Skeletal muscle satellite cell (primary cell): Measurements from ENCODE around the gene PRKN.

Source experiments
- H3K27me3 ChIP-seq: 2 replicates; pipeline ENCODE4 v1.7.0; 2013; ENCODE audit warnings: low read length; ENCODE audit not compliant: control insufficient read depth, insufficient read depth
- H3K36me3 ChIP-seq: 2 replicates; pipeline ENCODE4 v1.7.0; 2013; ENCODE audit warnings: mild to moderate bottlenecking, control low read depth, low read length; ENCODE audit not compliant: insufficient read depth
- H3K4me1 ChIP-seq: 2 replicates; pipeline ENCODE4 v1.7.0; 2013; ENCODE audit warnings: low read length; ENCODE audit not compliant: control insufficient read depth, insufficient read depth
- H3K4me2 ChIP-seq: 2 replicates; pipeline ENCODE4 v1.7.0; 2013; ENCODE audit warnings: mild to moderate bottlenecking, low read length
- H3K4me3 ChIP-seq: 2 replicates; pipeline ENCODE4 v1.7.0; 2013; ENCODE audit warnings: low read length
- H3K9ac ChIP-seq: 2 replicates; pipeline ENCODE4 v1.7.0; 2013; ENCODE audit warnings: mild to moderate bottlenecking, low read depth, low read length, moderate library complexity
- H3K9me3 ChIP-seq: replicated peaks from 2 replicates; pipeline ENCODE4 v1.7.0; 2013; ENCODE audit warnings: mild to moderate bottlenecking, control low read depth, low read length

Gene PRKN

DNA sequence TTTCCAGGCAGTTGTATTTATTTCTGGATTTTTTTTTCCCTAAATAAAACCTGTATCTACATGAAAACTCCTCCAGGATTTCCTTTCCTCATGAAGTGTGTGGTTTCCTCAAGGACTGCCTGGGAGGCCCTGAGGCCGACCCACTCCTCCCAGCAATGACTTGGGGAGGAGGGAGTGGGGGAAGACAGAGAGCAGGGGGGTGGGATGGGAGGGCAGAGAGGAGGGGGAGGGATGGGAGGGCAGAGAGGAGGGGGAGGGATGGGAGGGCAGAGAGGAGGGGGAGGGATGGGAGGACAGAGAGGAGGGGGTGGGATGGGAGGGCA is 1291.9 kb downstream of the PRKN start:
- H3K4me1 ChIP-seq, result peaks cover 57% of the 10 kb centered on the region
- no peak overlapping the region for H3K4me3 ChIP-seq
- H3K27me3 ChIP-seq, result no peaks in the 10 kb centered on the region
- peak overlapping the region; percentile 76 for H3K4me2 ChIP-seq
- no peaks in the 10 kb centered on the region for H3K9me3 ChIP-seq
- no peaks in the 10 kb centered on the region for H3K36me3 ChIP-seq
- H3K9ac ChIP-seq, result peak overlapping the region; percentile 74

DNA sequence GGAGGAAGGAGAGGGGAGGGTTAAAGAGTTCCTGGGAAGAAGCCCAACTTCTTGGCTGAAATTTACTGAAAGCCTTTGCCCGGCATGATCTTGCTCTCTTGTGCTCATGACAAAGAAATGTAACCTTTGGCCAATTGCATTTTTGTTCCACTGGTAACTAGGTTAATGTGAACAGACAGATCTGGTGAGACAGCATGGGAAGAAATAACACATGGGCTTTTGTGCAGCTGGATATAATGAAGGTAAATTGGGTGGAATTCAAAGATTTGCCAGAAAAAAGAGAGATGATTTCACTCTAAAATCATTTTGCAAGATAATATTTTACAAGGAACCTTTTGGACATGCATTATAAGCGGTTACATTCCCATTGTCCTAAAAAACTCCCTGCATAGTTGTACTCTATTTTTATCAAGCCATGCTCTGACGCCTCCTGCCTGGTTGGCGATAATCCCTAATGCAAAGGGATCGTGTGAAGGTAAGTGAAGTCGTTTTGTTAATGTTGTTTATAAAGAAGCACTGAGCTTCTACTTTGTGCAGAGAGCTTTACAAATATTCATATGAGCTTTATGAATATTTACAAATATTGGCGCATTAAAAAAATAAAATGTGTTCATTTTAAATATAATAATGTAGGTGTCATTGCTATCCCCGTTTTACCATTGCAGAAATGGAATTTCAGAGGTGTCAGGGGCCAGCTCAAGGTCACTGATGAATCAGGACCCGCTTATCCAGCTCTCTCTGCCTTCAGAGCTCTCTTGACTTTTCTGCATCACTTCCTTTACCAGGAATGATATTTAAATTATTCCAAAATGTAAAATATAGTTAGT is 1292.4 kb downstream of the PRKN start:
- H3K4me2 ChIP-seq, result peak overlapping the region; percentile 76
- H3K9ac ChIP-seq, result peak overlapping the region; percentile 83
- peaks cover 57% of the 10 kb centered on the region for H3K4me1 ChIP-seq
- no peaks in the 10 kb centered on the region for H3K27me3 ChIP-seq
- no peaks in the 10 kb centered on the region for H3K9me3 ChIP-seq
- peak overlapping the region; percentile 43 for H3K4me3 ChIP-seq
- H3K36me3 ChIP-seq, result no peaks in the 10 kb centered on the region

DNA sequence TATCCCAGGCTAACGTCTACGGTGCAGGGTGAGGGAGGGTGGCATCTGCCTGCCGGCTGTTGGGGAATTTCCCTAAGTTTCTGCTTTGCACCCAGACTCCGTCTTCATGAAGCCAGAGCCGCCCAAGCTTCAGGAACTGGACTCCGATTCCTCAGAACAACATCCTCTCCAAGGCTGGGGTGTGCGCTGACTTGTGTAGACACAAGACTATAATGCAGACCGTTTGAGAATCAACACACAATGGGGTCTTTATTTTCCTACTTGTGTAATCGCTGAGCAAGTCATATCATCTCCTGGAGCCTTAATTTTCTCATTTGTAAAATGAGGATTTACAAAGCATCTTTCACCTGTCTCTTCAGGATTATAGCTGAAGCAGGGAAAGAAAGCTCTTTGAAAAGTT is 1293.2 kb downstream of the PRKN start:
- Histone ChIP-seq H3K9ac (peak overlapping the region; percentile 83), H3K36me3 (no peaks in the 10 kb centered on the region), H3K4me1 (peaks cover 53% of the 10 kb centered on the region), H3K4me2 (peak overlapping the region; percentile 76), H3K4me3 (peak overlapping the region; percentile 43), H3K27me3 (no peaks in the 10 kb centered on the region), H3K9me3 (no peaks in the 10 kb centered on the region)

DNA sequence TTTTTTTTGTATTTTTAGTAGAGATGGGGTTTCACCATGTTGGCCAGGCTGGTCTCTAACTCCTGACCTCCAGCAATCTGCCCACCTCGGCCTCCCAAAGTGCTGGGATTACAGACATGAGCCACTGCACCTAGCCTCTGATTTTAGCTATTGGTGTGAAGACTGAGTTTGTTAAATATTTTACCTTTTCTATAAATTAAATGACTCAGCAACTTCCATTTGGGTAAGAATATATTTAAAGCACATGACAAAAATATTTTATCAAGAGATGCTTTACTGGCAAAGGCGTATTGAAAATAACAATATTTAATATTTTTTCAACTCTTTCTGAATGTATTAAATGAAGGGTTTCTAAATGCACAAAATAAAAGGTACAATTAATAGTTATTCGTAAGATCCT is 1295.0 kb downstream of the PRKN start:
- Histone ChIP-seq H3K9me3 (no peaks in the 10 kb centered on the region), H3K36me3 (no peaks in the 10 kb centered on the region), H3K9ac (no peak overlapping the region), H3K27me3 (no peaks in the 10 kb centered on the region), H3K4me2 (no peak overlapping the region), H3K4me3 (no peak overlapping the region), H3K4me1 (peaks cover 36% of the 10 kb centered on the region)

- Histone ChIP-seq H3K4me2 (no peak overlapping the region), H3K9me3 (no peaks in the 10 kb centered on the region), H3K27me3 (no peaks in the 10 kb centered on the region), H3K4me1 (peaks cover 14% of the 10 kb centered on the region), H3K36me3 (no peaks in the 10 kb centered on the region), H3K4me3 (no peak overlapping the region), H3K9ac (no peak overlapping the region)
These were observed 1297.6 kb downstream of the PRKN start for GRCh38 chr6:161429921-161430490.

DNA sequence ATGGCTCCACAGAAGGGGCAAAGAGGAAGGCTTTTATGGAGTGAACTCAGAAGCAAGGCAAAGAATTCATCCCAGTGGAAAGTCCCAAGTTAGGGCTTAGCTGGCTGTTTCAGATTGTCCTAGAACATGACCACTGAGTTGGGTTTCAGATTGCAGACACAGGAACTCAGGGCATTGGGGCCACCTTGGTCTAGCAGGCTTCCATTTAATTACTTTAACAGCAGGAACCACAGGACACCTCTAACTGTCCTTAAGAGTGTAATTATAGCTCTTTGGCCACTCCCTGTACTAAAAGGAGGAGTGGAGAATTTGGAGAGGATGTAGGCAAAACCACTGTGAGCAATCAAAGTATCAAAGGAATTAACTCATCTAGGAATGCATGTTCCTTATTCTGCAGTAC is 1303.1 kb downstream of the PRKN start:
- Histone ChIP-seq H3K9ac (no peak overlapping the region), H3K36me3 (no peaks in the 10 kb centered on the region), H3K9me3 (no peaks in the 10 kb centered on the region), H3K4me3 (no peak overlapping the region), H3K4me2 (no peak overlapping the region), H3K4me1 (peaks cover 20% of the 10 kb centered on the region), H3K27me3 (no peaks in the 10 kb centered on the region)

GRCh38 chr6:161422710-161423680 is 1304.6 kb downstream of the PRKN start:
- Histone ChIP-seq H3K4me1 (peaks cover 30% of the 10 kb centered on the region), H3K27me3 (no peaks in the 10 kb centered on the region), H3K9ac (peak overlapping the region; percentile 22), H3K4me3 (no peak overlapping the region), H3K4me2 (no peak overlapping the region), H3K36me3 (no peaks in the 10 kb centered on the region), H3K9me3 (no peaks in the 10 kb centered on the region)

- peak overlapping the region; percentile 64 for H3K9ac ChIP-seq
- no peaks in the 10 kb centered on the region for H3K9me3 ChIP-seq
- H3K4me2 ChIP-seq, result peak overlapping the region; percentile 43
- H3K4me1 ChIP-seq, result peaks cover 55% of the 10 kb centered on the region
- no peaks in the 10 kb centered on the region for H3K36me3 ChIP-seq
- H3K27me3 ChIP-seq, result no peaks in the 10 kb centered on the region
- H3K4me3 ChIP-seq, result no peak overlapping the region
These were observed 1309.1 kb downstream of the PRKN start for GRCh38 chr6:161418463-161418945.

- Histone ChIP-seq H3K36me3 (no peaks in the 10 kb centered on the region), H3K4me1 (peaks cover 56% of the 10 kb centered on the region), H3K9me3 (no peaks in the 10 kb centered on the region), H3K9ac (peak overlapping the region; percentile 64), H3K4me3 (no peak overlapping the region), H3K27me3 (no peaks in the 10 kb centered on the region), H3K4me2 (peak overlapping the region; percentile 43)
These were observed 1309.7 kb downstream of the PRKN start for GRCh38 chr6:161417717-161418462.

DNA sequence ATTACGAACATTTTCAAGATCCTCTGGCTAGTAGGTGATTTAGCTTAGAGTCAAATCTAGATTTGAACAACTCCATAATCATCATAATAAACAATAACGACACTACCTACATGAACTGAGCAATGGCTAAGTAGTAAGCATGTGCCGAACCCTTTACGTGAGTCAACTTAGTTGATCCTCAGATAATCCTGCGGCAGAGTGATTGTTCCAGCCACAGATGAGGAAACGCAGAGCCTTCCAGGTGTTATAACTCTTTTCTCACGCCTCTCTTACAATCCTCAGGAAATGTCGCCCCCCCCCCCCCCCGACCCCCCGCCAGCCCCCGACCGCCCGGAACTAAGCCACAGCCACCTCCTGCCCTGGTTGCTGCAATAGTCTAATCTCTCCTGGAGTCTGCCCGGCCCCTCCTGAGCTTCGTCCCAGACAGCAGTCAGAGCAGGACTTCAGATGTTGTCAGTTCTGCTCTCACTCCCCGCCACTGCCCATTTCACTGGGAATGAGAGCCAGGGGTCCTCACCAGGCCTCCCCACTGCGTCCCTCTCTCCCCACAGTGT is 1312.2 kb downstream of the PRKN start:
- Histone ChIP-seq H3K36me3 (no peaks in the 10 kb centered on the region), H3K4me3 (no peak overlapping the region), H3K9ac (no peak overlapping the region), H3K9me3 (no peaks in the 10 kb centered on the region), H3K4me1 (peaks cover 50% of the 10 kb centered on the region), H3K4me2 (no peak overlapping the region), H3K27me3 (no peaks in the 10 kb centered on the region)
